GM18526 (cell line): ENCODE data around the gene PKN1.

Experiments
- POLR2A ChIP-seq: IDR thresholded peaks from 3 replicates; pipeline ENCODE4 v1.6.1; 2011; ENCODE audit not compliant: insufficient read length; ENCODE audit errors: extremely low read depth

Gene PKN1

DNA sequence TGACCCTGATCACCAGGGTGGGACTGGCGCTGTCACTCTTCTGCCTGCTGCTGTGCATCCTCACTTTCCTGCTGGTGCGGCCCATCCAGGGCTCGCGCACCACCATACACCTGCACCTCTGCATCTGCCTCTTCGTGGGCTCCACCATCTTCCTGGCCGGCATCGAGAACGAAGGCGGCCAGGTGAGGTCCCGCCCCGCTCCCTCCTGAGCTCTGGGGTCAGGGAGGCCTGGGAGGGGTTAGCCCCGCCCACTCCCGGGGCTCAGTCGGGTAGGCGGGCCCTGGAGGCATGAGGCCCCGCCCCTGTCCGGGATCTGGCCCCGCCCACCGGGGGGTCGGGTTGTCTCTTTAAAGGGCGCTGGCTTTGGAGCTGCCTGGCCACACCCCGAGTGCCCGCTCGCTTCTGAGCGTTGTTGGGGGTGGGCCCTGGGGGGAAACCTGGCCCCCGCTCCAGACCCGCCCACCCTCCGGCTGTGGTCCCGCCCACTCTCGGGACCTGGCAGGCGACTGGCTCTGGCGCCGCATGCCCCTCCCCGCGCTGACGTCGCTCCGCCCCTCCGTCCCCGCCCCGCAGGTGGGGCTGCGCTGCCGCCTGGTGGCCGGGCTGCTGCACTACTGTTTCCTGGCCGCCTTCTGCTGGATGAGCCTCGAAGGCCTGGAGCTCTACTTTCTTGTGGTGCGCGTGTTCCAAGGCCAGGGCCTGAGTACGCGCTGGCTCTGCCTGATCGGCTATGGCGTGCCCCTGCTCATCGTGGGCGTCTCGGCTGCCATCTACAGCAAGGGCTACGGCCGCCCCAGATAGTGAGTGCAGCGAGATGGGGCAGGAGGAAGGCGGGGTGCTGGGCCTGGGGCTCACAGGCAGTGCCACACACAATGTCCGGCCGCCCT is 27.1 kb upstream of the PKN1 start:
- peak; percentile 44 for TF ChIP-seq POLR2A

DNA sequence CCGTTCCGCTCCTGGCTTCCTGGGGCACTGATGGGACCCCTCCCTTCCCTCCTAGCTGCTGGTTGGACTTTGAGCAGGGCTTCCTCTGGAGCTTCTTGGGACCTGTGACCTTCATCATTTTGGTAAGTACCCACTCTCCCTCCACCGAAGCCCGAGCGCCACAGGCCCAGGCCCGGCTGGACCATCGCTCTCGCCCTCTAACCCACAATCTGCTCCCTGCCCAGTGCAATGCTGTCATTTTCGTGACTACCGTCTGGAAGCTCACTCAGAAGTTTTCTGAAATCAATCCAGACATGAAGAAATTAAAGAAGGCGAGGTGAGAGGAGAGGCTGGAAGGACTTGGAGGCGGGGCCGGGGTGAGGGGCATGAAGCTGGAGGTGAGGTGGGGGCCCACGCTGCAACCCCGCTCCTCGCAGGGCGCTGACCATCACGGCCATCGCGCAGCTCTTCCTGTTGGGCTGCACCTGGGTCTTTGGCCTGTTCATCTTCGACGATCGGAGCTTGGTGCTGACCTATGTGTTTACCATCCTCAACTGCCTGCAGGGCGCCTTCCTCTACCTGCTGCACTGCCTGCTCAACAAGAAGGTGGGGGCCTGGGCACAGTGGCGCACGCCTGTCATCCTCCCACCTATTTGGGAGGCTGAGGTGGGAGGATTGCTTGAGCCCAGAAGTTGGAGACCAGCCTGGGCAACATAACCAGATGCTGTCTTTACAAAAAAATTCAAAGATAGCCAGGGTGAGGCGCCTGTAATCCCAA is 26.3 kb upstream of the PKN1 start:
- TF ChIP-seq POLR2A, result peak; percentile 5

DNA sequence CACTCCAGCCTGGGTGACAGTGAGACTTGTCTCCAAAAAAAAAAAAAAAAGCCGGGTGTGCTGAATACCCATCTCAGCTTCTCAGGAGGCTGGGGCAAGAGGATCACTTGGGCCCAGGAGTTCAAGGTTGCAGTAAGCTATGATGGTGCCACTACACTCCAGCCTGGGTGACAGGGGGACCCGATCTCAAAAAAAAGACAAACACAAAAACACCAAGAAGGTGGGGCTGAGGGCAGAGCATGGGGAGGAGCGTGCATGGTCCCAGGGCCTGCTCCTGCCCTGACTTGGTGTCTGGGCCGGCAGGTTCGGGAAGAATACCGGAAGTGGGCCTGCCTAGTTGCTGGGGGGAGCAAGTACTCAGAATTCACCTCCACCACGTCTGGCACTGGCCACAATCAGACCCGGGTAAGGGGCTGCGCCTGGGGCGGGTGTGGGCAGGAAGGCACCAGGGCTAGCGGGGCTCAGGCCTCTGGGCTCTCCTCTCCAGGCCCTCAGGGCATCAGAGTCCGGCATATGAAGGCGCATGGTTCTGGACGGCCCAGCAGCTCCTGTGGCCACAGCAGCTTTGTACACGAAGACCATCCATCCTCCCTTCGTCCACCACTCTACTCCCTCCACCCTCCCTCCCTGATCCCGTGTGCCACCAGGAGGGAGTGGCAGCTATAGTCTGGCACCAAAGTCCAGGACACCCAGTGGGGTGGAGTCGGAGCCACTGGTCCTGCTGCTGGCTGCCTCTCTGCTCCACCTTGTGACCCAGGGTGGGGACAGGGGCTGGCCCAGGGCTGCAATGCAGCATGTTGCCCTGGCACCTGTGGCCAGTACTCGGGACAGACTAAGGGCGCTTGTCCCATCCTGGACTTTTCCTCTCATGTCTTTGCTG is 25.3 kb upstream of the PKN1 start:
- TF ChIP-seq POLR2A, result no peak

DNA sequence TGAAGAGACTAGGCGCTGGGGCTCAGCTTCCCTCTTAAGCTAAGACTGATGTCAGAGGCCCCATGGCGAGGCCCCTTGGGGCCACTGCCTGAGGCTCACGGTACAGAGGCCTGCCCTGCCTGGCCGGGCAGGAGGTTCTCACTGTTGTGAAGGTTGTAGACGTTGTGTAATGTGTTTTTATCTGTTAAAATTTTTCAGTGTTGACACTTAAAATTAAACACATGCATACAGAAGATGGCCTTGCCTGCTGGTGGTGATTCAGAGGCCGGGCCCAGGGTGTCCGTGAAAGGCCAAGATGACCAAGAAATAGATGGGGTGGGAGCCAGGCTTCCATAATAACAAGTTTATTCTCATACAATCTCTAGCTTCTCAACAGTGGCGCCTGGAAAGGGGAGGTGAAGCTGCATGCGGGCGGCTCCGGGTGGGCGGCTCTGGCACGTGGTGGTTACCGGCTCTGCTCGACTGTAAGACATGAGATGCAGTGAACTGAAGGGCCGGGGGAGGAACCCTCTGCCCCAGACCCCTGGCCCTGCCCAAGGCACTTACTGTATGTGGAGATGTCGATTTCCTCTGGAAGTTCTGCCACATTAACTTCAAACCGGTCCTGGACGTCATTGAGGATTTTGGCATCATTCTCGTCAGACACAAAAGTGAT is 24.5 kb upstream of the PKN1 start:
- TF ChIP-seq POLR2A, result no peak

DNA sequence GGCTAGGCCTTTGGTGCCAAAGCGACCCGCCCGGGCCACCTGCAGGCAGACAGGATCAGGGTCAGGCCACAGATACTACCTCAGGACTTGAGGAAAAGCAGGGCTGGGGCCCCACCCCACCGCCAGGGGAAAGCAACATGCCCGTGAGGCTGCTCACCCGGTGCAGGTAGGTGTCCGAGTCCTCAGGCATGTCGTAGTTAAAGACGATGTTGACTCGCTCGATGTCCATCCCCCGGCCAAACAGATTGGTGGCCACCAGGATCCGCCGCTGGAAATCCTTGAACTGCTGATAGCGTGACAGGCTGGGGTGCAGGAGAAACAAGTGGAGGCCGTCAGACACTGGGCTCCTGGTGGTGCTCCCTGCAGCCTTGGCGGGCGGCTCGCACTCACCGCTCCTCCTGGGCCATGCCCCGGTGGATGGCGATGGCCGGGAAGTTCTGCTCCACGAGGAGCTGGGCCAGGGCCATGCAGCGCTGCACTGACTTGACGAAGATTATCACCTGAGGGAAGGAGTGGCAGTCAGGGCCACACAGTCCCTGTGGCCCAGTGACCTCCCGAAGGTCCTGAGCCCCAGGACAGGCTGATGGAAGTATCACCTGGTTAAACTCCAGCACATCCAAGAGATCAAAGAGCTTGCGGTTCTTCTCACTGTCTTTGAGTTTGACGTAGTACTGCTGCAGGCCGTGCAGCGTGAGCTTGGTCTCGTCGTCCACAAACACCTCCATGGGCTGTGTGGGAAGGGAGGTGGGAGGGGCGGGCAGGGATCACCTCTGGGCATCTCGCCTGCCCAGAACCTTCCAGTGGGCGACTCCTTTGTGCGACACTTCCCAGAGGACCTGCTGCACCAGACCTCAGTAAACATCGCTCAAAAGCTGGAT is 23.7 kb upstream of the PKN1 start:
- TF ChIP-seq POLR2A, result peak; percentile 18

DNA sequence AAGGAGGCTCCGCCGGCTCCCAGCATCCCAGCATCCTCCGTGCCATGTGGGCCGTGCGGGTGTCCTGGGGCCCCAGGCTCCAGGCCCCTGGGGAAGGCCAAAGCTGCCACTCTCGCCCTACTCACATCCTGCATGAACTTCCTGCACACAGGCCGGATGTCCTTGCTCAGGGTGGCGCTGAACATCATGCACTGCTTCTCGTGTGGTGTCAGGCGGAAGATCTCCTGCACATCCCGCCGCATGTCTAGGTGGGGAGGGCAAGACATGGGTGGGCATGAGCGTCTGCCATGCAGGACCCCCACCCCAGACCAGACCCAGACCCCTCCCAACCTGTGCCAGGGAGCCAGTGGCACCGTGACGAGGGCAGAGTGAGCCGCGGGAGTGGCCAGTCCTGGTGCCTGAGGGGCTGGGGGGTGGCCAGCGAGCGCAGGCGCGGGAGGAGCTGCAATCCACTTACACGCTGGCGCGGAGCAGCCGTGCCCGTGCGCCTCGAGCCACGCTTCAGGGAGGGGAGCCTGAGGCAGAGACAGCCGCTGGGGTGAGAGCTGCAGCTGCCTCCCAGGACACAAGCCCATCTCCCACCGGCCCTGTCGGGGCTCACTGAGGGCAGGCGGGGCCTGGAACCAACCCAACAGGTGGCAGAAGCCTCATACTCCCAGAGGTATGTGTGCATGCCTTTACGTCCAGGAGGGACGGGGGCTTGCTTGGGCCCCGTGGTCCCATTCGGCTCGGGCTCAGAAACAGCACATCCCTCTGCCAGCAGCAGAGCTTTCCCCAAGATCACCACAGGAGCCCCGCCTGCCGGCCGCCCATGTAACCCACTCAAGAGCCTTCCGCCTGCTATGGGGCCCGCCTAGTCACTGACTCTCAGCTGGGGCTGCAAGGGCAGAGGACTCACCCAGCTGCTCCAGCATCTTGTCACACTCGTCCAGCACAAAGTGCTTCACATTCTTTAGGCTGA is 22.7 kb upstream of the PKN1 start:
- peak; percentile 21 for TF ChIP-seq POLR2A

DNA sequence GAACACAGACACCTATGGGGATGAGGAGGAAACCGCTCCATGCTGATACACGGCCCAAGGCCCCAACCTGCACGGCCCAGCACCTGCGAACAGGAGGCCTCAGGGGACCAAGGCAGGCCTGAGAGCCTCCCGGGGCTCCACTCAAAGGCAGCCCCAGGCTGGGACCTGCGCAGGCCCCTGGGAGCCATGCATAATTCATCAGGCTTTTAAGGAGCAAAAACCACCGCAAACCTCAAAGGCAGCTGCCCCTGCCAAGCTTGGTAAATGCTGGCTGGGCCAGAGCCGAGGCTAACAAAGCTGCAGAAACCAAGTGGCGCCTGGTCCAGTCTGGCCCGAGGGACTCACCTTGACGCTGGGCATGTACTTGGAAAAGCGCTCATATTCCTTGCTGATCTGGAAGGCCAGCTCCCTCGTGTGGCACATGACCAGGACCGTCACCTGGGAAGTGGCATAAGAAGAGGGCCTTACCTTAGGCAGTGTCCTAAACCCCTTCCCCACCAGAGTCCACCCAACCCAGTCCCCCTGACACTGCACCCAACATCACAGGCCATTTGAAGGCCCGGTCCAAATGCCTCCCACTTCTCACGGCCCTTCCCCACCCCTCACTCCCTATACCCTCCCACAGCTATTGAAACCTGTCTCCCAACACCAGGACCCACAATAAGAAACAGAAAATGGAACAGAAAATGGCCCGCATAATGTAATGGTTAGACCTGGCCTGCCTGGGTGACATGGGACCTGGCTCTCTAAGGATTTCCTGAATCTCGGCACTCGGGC is 21.8 kb upstream of the PKN1 start:
- no peak for TF ChIP-seq POLR2A

DNA sequence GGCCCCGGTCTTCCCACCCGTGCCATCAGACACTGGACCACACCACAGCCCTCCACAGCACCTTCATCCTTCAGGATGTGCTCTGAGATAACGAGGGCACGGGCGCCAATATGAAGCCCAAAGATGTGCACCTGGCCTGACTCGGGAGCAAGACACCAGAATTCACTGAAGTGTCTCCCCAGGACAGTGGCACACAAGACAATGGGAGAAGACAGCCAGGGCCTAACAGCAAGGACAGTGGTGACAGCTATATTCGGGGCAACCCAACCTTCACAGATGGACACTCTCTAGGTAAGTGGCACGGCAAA is 21.2 kb upstream of the PKN1 start:
- TF ChIP-seq POLR2A, result no peak

DNA sequence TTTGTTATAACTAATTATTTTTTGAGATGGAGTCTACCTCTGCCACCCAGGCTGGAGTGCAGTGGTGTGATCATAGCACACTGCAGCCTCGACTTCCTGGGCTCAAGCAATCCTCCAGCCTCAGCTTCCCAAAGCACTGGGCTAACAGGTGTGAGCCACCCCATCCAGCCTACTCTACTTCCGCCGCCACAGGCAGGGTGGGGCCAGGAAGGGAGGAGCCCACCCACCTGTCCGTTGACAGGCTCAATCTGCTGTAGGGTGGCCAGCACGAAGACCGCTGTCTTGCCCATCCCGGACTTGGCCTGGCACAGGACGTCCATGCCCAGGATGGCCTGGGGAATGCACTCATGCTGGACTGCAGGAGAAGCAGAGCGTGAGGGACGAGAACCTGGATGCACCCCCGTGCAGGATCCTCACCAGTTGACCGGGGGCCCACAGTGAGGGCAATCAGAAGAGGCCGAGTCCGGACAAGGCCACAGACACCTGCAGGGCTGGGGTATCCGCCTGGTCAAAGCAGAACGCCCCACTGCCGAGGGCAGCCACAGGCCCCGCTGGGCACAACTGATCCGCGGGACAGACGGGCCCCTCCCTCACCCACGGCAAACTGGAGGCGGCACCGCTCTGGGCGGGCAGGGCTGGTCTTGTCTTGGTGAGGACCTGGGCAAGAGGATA is 20.6 kb upstream of the PKN1 start:
- TF ChIP-seq POLR2A, result no peak

DNA sequence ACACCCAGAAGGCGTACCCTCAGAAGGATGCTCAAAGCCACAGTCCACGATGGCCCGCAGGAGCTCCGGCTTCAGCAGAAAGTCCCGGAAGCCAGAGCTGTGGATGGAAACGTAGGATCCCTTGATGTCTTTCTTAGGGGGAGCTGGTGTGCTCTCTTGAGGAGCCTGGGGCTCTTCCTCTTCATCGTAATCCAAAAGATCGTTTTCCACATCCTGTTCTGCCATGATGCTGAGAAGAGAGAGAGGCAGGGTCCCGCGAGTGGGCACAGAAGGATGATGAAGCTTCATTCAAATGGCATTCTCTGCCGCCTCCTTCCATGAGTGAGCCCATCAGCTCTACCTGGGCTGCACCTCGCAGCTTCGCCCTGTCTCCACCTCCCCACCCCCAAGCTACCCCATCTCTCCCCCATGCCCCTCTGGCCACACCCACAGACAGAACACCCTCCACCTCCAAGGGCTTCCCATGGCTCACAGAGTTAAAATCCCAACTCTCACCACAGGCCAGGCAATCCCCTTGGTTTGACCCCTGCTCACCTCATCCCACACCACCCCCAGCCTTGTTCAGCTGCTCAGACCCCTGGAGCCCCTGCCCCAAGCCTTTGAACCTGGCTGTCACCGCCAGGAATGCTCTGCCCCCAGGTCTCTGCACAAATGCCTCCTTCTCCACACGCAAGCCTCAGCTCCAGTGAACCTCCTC is 20.0 kb upstream of the PKN1 start:
- TF ChIP-seq POLR2A, result no peak

DNA sequence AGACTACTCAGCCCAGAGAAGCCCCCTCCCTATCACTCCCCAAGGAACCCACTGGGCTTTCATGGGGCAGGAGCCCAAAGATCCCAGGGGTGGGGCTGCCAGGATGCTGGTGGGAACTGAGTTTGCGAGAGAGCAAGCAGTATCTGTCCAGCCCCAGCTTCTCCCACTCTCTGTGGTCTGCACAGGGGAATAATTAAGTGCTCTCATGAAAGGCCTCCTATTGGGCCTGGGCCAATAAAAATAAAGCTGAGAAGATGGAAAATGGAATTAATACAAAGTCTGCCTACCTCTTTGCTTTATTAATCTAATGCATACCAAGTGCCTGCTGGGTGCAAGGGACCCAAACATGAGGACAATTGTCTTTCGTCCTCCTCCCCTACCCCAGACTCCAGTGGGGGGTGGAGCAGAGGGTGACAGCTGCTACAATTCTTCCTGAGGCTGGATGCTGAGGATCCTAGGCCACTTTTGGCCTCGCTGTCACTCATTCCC is 19.4 kb upstream of the PKN1 start:
- TF ChIP-seq POLR2A, result no peak
